WTC11 (cell line): ENCODE results near the gene ERBB4. TPM values are rescaled to one million over a fixed set of nuclear protein-coding genes. Genes with fewer than 3 reads are reported as not detected.

Experiments
- ATAC-seq: fragments of 200-7000 bp; cut with Tn5 transposase; 2 replicates; pipeline ENCODE4 v1.10.0; 2021; ENCODE audit warnings: mild to moderate bottlenecking, moderate library complexity
- CTCF ChIA-PET: fragments of 300-600 bp; sonication (Branson Sonifier 250); formaldehyde crosslinking; loops from one replicate; lab custom pipeline; 2021; ENCODE audit warnings: antibody characterized with exemption; lab: Charles Lee
- POLR2A ChIA-PET: fragments of 350-600 bp; sonication (Branson Sonifier 250); formaldehyde crosslinking; loops from one replicate; lab custom pipeline; 2021; ENCODE audit warnings: antibody characterized with exemption; lab: Charles Lee
- DNase-seq: peaks from one replicate; pipeline ENCODE4 v3.0.0; 2021; ENCODE audit warnings: low spot score
- H3K27ac Mint-ChIP-seq: 2 replicates; pipeline ENCODE4 v1.8.0; 2021; ENCODE audit warnings: mixed read lengths
- H3K27me3 Mint-ChIP-seq: 2 replicates; pipeline ENCODE4 v1.8.0; 2021; ENCODE audit warnings: low read depth, mild to moderate bottlenecking, moderate library complexity, mixed read lengths
- H3K36me3 Mint-ChIP-seq: 2 replicates; pipeline ENCODE4 v1.8.0; 2021; ENCODE audit warnings: mixed read lengths
- H3K4me1 Mint-ChIP-seq: 2 replicates; pipeline ENCODE4 v1.8.0; 2022; ENCODE audit warnings: mixed read lengths
- H3K4me3 Mint-ChIP-seq: 2 replicates; pipeline ENCODE4 v1.8.0; 2021; ENCODE audit warnings: mild to moderate bottlenecking, moderate library complexity, mixed read lengths
- H3K9me3 Mint-ChIP-seq: 2 replicates; pipeline ENCODE4 v1.8.0; 2021; ENCODE audit warnings: mixed read lengths
- AR ChIP-seq: fragments of 250-450 bp; sonication (Bioruptor Pico); IDR thresholded peaks from 2 replicates; pipeline ENCODE4 v1.9.0; 2021; ENCODE audit warnings: mild to moderate bottlenecking
- FOXK1 ChIP-seq: sonication (generic); formaldehyde crosslinking; IDR thresholded peaks from 2 replicates; pipeline ENCODE4 v1.8.0; 2022; ENCODE audit warnings: mild to moderate bottlenecking, moderate library complexity, missing genetic modification reagents
- FOXP4 ChIP-seq: sonication (generic); formaldehyde crosslinking; IDR thresholded peaks from 2 replicates; pipeline ENCODE4 v1.8.0; 2022; ENCODE audit warnings: mild to moderate bottlenecking, missing genetic modification reagents
- NFATC4 ChIP-seq: fragments of 250-450 bp; sonication (Bioruptor Pico); IDR thresholded peaks from 2 replicates; pipeline ENCODE4 v1.9.0; 2021; ENCODE audit warnings: mild to moderate bottlenecking
- OVOL2 ChIP-seq: fragments of 250-450 bp; sonication (Bioruptor Pico); IDR thresholded peaks from 2 replicates; pipeline ENCODE4 v1.9.0; 2021; ENCODE audit warnings: mild to moderate bottlenecking, borderline replicate concordance
- SMAD3 ChIP-seq: sonication (generic); formaldehyde crosslinking; IDR thresholded peaks from 2 replicates; pipeline ENCODE4 v1.8.0; 2022; ENCODE audit warnings: missing genetic modification reagents, mild to moderate bottlenecking, borderline replicate concordance
- STAT6 ChIP-seq: sonication (generic); formaldehyde crosslinking; conservative IDR thresholded peaks from 2 replicates; pipeline ENCODE4 v1.8.1; 2023; ENCODE audit warnings: mild to moderate bottlenecking, low read depth, missing genetic modification reagents, moderate library complexity
- ZNF416 ChIP-seq: fragments of 250-450 bp; sonication (Bioruptor Pico); IDR thresholded peaks from 2 replicates; pipeline ENCODE4 v1.9.0; 2021; ENCODE audit warnings: mild to moderate bottlenecking, inconsistent platforms
- total RNA-seq: library from RNA; stranded (reverse); gene quantifications from 3 replicates; pipeline ENCODE4 v1.2.3, GENCODE V29; 2021
- TF ChIP-seq, protein P1 (sequence below): sonication (generic); formaldehyde crosslinking; IDR thresholded peaks from 2 replicates; pipeline ENCODE4 v1.8.1; 2022; ENCODE audit warnings: mild to moderate bottlenecking, missing genetic modification reagents, moderate library complexity, borderline replicate concordance
- TF ChIP-seq, protein P2 (sequence below): sonication (generic); formaldehyde crosslinking; IDR thresholded peaks from 2 replicates; pipeline ENCODE4 v1.8.1; 2022; ENCODE audit warnings: low read depth, missing genetic modification reagents, borderline replicate concordance
- TF ChIP-seq, protein P3 (sequence below): fragments of 250-450 bp; sonication (Bioruptor Pico); IDR thresholded peaks from 2 replicates; pipeline ENCODE4 v1.8.0; 2021; ENCODE audit warnings: mild to moderate bottlenecking
- TF ChIP-seq, protein P4 (sequence below): sonication (generic); formaldehyde crosslinking; IDR thresholded peaks from 2 replicates; pipeline ENCODE4 v1.8.0; 2022; ENCODE audit warnings: mild to moderate bottlenecking, missing genetic modification reagents

The ERBB4 gene
- total RNA-seq, 1 experiment from 2014 or later: 1.6 TPM

DNA sequence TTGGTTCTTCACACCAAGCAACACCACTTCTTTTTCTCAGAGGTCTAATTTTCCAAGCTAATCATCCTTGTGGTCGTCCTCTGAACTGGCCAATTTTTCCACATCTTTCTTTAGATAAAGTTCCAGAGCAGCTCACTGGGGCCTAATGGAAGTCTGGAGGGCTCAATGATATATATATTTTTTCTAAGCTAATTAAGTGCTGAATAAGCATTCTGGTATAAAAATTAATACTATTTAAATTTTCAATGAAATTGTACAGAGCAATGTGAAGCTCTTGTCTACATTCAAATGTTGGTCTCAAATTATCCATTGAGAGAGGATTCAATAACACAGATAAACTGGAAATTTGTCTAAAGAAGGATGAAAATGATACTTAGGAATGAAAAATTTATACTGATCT is 866.6 kb downstream of the ERBB4 start (continued):
- TF ChIP-seq FOXP4 (CRISPR knock-in tag): no peak

DNA sequence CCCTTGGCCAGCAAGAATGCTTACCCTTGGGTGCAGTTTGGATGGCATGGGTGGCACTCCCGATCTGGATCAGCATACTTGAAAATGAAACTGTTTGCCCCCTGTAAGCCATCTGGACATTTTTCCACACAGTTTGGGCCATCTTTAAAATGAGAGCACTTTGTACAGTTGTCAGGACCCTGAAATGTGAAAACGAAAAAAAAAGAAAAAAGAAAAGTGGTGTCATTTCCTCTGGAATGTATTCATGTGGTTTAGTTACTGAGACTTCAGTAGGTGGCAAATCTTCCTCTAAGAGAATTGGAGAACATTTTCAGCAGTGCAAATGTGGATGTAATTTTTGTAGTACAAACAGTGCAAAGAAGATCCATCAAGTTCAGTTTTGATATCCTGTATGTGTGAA is 873.3 kb downstream of the ERBB4 start:
- H3K9me3 Mint-ChIP-seq: no peaks in the 10 kb centered on the region
- no peak for TF ChIP-seq OVOL2 (CRISPR knock-in tag)
- TF ChIP-seq, protein P1, sequence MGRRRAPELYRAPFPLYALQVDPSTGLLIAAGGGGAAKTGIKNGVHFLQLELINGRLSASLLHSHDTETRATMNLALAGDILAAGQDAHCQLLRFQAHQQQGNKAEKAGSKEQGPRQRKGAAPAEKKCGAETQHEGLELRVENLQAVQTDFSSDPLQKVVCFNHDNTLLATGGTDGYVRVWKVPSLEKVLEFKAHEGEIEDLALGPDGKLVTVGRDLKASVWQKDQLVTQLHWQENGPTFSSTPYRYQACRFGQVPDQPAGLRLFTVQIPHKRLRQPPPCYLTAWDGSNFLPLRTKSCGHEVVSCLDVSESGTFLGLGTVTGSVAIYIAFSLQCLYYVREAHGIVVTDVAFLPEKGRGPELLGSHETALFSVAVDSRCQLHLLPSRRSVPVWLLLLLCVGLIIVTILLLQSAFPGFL: no peak
- no peak for TF ChIP-seq AR (CRISPR knock-in tag)
- TF ChIP-seq, protein P2, sequence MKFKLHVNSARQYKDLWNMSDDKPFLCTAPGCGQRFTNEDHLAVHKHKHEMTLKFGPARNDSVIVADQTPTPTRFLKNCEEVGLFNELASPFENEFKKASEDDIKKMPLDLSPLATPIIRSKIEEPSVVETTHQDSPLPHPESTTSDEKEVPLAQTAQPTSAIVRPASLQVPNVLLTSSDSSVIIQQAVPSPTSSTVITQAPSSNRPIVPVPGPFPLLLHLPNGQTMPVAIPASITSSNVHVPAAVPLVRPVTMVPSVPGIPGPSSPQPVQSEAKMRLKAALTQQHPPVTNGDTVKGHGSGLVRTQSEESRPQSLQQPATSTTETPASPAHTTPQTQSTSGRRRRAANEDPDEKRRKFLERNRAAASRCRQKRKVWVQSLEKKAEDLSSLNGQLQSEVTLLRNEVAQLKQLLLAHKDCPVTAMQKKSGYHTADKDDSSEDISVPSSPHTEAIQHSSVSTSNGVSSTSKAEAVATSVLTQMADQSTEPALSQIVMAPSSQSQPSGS (CRISPR knock-in tag): no peak
- TF ChIP-seq NFATC4 (CRISPR knock-in tag): no peak
- TF ChIP-seq SMAD3 (CRISPR knock-in tag): no peak
- TF ChIP-seq, all 79 proteins: peak for 0
- ChIA-PET CTCF (no interaction called here), POLR2A (no interaction called here)
- DNase-seq (no peak), ATAC-seq (no peak)
- H3K4me1 Mint-ChIP-seq: peaks cover 23% of the 10 kb centered on the region
- no peaks in the 10 kb centered on the region for H3K27me3 Mint-ChIP-seq
- H3K27ac Mint-ChIP-seq: peak overlapping the region; percentile 10; the same call in 1 of the 2 replicates
- no peaks in the 10 kb centered on the region for H3K36me3 Mint-ChIP-seq
- H3K4me3 Mint-ChIP-seq: no peak overlapping the region

GRCh38 chr2:211664321-211664720 is 874.3 kb downstream of the ERBB4 start:
- peaks cover 23% of the 10 kb centered on the region for H3K4me1 Mint-ChIP-seq
- peak overlapping the region; percentile 84; the same call in 1 of the 2 replicates for H3K27ac Mint-ChIP-seq
- no peaks in the 10 kb centered on the region for H3K36me3 Mint-ChIP-seq
- no peaks in the 10 kb centered on the region for H3K27me3 Mint-ChIP-seq
- POLR2A ChIA-PET: no interaction called here
- DNase-seq (no peak), ATAC-seq (no peak)
- no peak overlapping the region for H3K4me3 Mint-ChIP-seq
- H3K9me3 Mint-ChIP-seq: no peaks in the 10 kb centered on the region
- no peak for TF ChIP-seq SMAD3 (CRISPR knock-in tag)
- TF ChIP-seq, protein P3, sequence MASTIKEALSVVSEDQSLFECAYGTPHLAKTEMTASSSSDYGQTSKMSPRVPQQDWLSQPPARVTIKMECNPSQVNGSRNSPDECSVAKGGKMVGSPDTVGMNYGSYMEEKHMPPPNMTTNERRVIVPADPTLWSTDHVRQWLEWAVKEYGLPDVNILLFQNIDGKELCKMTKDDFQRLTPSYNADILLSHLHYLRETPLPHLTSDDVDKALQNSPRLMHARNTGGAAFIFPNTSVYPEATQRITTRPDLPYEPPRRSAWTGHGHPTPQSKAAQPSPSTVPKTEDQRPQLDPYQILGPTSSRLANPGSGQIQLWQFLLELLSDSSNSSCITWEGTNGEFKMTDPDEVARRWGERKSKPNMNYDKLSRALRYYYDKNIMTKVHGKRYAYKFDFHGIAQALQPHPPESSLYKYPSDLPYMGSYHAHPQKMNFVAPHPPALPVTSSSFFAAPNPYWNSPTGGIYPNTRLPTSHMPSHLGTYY: no peak
- TF ChIP-seq, all 79 proteins: peak for 0
- CTCF ChIA-PET: no interaction called here

DNA sequence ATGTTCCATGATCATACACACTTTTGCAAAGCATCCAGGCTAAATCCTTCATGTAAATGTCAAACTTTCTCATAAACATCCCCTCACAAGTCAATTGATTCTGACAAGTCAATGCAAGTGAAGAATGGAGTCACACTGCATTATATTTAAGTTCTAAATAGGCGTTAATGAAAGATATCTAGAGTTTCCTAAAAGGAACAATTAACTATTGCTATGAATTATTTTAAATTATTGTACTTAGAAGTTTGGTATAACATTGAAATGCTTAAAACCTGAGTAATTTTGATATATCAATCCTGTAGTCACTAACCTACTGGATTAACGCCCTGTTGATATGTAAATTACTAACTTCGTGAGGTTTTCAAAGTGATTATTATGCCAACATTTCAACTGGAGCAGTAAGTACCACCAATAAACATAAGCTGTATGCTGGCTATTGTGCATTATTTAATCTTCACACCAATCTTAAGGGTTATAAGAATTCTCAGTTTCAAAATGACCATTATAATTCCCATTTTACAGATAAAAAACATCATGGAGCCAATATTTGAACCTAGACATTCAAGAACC is 884.3 kb downstream of the ERBB4 start:
- H3K27ac Mint-ChIP-seq: no peak overlapping the region

More for the DNA sequence above, 884.3 kb downstream of the ERBB4 start:
- Mint-ChIP-seq H3K4me3 (no peak overlapping the region), H3K36me3 (no peaks in the 10 kb centered on the region), H3K4me1 (peaks cover 15% of the 10 kb centered on the region), H3K27me3 (no peaks in the 10 kb centered on the region), H3K9me3 (no peaks in the 10 kb centered on the region)
- no peak for TF ChIP-seq STAT6 (CRISPR knock-in tag)
- TF ChIP-seq NFATC4 (CRISPR knock-in tag): no peak
- TF ChIP-seq, protein P4, sequence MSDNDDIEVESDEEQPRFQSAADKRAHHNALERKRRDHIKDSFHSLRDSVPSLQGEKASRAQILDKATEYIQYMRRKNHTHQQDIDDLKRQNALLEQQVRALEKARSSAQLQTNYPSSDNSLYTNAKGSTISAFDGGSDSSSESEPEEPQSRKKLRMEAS (CRISPR knock-in tag): no peak
- no peak for TF ChIP-seq ZNF416 (CRISPR knock-in tag)
- TF ChIP-seq FOXK1: no peak
- DNase-seq (no peak), ATAC-seq (no peak)
- CTCF ChIA-PET: no interaction called here
- POLR2A ChIA-PET: no interaction called here
